Left forelimb (tissue), 1 donor: ENCODE data around the gene KCTD10.
"Not testable (repeated sequence)": the region's sequence is repeated elsewhere in the genome, so short reads cannot be mapped to it uniquely, and the experiment has no call there.

ENCODE experiments used
- DNase-seq: peaks from one replicate; pipeline ENCODE4 v3.0.0-alpha.2; 2018; ENCODE audit warnings: low spot score

The KCTD10 gene

GRCh38 chr12:109418848-109419480 is 58.1 kb downstream of the KCTD10 start:
- DNase-seq: no peak

GRCh38 chr12:109406147-109406546 is 71.0 kb downstream of the KCTD10 start:
- DNase-seq: not testable (repeated sequence)

GRCh38 chr12:109404841-109405240 is 72.3 kb downstream of the KCTD10 start:
- not testable (repeated sequence) for DNase-seq
